Duodenal mucosa (tissue), 2 donors: ENCODE measurements around the gene UACA.
A peak's percentile ranks its signal among the peaks of the same experiment; 100 is the strongest.

Experiments
- H3K27ac ChIP-seq: one replicate; pipeline ENCODE4 v1.7.0; 2013; ENCODE audit warnings: low read depth, low read length
- H3K27me3 ChIP-seq, 2 donors: one replicate each; pipeline ENCODE4 v1.7.0; 2013; ENCODE audit warnings: low read length in 2 of 2, control low read depth in 1 of 2; ENCODE audit not compliant: insufficient read depth in 2 of 2, control insufficient read depth in 1 of 2
- H3K36me3 ChIP-seq, 2 donors: one replicate each; pipeline ENCODE4 v1.7.0; 2013; ENCODE audit warnings: low read length in 2 of 2, control low read depth in 1 of 2; ENCODE audit not compliant: insufficient read depth in 2 of 2, control insufficient read depth in 1 of 2
- H3K4me1 ChIP-seq, 2 donors: one replicate each; pipeline ENCODE4 v1.7.0; 2013; ENCODE audit warnings: low read length in 2 of 2, control low read depth in 1 of 2; ENCODE audit not compliant: insufficient read depth in 2 of 2, control insufficient read depth in 1 of 2
- H3K4me3 ChIP-seq, 2 donors: one replicate each; pipeline ENCODE4 v1.7.0; 2013; ENCODE audit warnings: low read length in 2 of 2, low read depth in 1 of 2
- H3K9ac ChIP-seq, 2 donors: one replicate each; pipeline ENCODE4 v1.7.0; 2013; ENCODE audit warnings: low read length in 2 of 2, low read depth in 1 of 2
- H3K9me3 ChIP-seq, 2 donors: one replicate each; pipeline ENCODE4 v1.7.0; 2013; ENCODE audit warnings: low read length in 2 of 2, control low read depth in 1 of 2; ENCODE audit not compliant: control insufficient read depth in 1 of 2

UACA gene

DNA sequence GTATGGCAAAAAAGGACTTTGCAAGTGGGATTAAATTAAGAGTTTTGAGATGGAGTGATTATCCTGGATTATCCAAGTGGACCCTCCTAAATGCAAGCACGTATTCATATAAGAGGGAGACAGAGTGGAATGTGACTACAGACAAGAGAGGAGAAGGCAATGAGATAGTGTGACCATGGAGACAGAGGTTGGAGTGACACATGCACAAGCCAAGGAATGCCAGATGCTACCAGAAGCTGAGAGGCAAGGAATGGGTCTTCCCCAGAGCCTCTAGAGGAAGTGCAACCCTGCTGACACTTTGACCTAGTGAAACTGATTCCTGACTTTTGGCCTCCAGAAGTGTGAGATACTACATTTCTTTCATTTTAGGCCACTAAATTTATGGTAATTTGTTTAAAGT is 117.2 kb downstream of the UACA start:
- Histone ChIP-seq H3K9ac (no peak overlapping the region), H3K36me3 (no peaks in the 10 kb centered on the region), H3K4me1 (peaks cover 5 to 23% of the 10 kb centered on the region in 2 donors), H3K4me3 (no peak overlapping the region), H3K27ac (no peak overlapping the region), H3K27me3 (no peaks in the 10 kb centered on the region), H3K9me3 (no peaks in the 10 kb centered on the region)

DNA sequence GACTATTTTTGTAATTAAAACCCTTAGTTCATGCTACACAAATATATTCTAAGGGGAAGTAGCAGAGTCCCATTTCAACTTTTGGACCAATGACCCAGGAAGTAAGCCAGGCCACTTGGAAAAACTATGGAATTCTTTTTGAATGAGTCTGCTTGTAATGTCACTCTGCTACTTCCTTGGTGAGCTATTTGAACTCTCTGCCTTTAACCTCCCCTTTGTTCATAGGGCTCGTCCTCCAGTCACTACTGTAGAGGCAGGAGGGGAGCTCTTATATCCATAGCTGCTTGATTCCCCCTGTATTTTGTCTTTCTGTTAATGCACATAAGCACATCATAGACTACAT is 119.6 kb downstream of the UACA start:
- H3K9ac ChIP-seq = no peak overlapping the region

GRCh38 chr15:70643106-70643782 is 120.1 kb downstream of the UACA start:
- Histone ChIP-seq H3K27me3 (no peaks in the 10 kb centered on the region), H3K4me1 (peaks cover 5 to 23% of the 10 kb centered on the region in 2 donors), H3K4me3 (no peak overlapping the region), H3K9ac (no peak overlapping the region), H3K36me3 (no peaks in the 10 kb centered on the region), H3K9me3 (no peaks in the 10 kb centered on the region), H3K27ac (no peak overlapping the region)

More for the DNA sequence above, 119.6 kb downstream of the UACA start:
- H3K4me3 ChIP-seq = no peak overlapping the region
- H3K9me3 ChIP-seq = no peaks in the 10 kb centered on the region
- no peaks in the 10 kb centered on the region for H3K27me3 ChIP-seq
- H3K4me1 ChIP-seq = peaks cover 5 to 23% of the 10 kb centered on the region in 2 donors
- no peaks in the 10 kb centered on the region for H3K36me3 ChIP-seq
- H3K27ac ChIP-seq = no peak overlapping the region

DNA sequence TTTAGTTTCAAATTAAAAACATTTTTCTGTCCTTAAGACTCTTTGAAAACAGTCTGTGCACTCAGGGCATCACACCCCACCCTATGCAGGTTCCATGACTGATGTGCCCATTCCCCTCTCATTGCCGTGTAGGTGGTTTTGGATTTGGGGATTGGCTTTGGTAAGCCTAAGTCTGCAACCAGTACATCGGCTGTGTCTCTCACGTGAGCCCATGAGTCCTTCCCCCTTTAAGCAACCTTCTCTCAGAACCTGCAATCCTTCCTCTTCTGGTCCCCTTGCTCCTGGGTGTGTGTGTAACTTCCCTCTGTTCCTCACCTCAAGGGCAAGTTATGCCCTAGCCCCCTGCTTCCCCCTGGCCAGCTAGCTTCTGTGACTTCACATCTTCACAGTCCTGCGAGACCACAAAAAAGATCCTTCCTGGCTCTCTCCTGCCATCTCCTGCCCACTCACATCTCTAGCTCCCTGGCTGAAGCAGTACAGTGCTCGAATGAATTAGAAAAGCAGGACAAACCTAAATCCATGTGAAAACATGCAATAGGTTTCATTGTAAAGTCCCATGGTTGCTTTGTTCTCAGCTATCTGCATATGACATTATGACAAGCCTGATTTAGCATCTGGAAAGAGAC is 126.7 kb downstream of the UACA start:
- Histone ChIP-seq H3K4me3 (no peak overlapping the region), H3K36me3 (no peaks in the 10 kb centered on the region), H3K4me1 (peaks cover 15 to 20% of the 10 kb centered on the region in 2 donors), H3K27me3 (no peaks in the 10 kb centered on the region), H3K9ac (no peak overlapping the region), H3K9me3 (no peaks in the 10 kb centered on the region), H3K27ac (no peak overlapping the region)

- Histone ChIP-seq H3K4me3 (no peak overlapping the region), H3K27ac (no peak overlapping the region), H3K36me3 (no peaks in the 10 kb centered on the region), H3K9me3 (no peaks in the 10 kb centered on the region), H3K9ac (no peak overlapping the region), H3K27me3 (no peaks in the 10 kb centered on the region), H3K4me1 (peaks cover 15 to 24% of the 10 kb centered on the region in 2 donors)
Measured at GRCh38 chr15:70635895-70636294, 127.5 kb downstream of the UACA start.

GRCh38 chr15:70633991-70634390 is 129.4 kb downstream of the UACA start:
- Histone ChIP-seq H3K9ac (no peak overlapping the region), H3K4me1 (peaks cover 15 to 24% of the 10 kb centered on the region in 2 donors), H3K27ac (no peak overlapping the region), H3K9me3 (no peaks in the 10 kb centered on the region), H3K36me3 (no peaks in the 10 kb centered on the region), H3K4me3 (no peak overlapping the region), H3K27me3 (no peaks in the 10 kb centered on the region)

GRCh38 chr15:70633103-70633831 is 130.1 kb downstream of the UACA start:
- H3K4me3 ChIP-seq = peak overlapping the region in 1 of 2 donors; percentile 15
- H3K9me3 ChIP-seq = no peaks in the 10 kb centered on the region
- H3K27me3 ChIP-seq = peaks cover 0 to 3% of the 10 kb centered on the region in 2 donors
- H3K9ac ChIP-seq = no peak overlapping the region
- H3K36me3 ChIP-seq = no peaks in the 10 kb centered on the region
- H3K4me1 ChIP-seq = peaks cover 15 to 24% of the 10 kb centered on the region in 2 donors
- H3K27ac ChIP-seq = no peak overlapping the region

- Histone ChIP-seq H3K27me3 (peaks cover 0 to 3% of the 10 kb centered on the region in 2 donors), H3K9ac (no peak overlapping the region), H3K4me3 (no peak overlapping the region), H3K4me1 (peaks cover 15 to 24% of the 10 kb centered on the region in 2 donors), H3K9me3 (no peaks in the 10 kb centered on the region), H3K36me3 (no peaks in the 10 kb centered on the region), H3K27ac (no peak overlapping the region)
Measured at GRCh38 chr15:70632491-70633102, 130.8 kb downstream of the UACA start.

DNA sequence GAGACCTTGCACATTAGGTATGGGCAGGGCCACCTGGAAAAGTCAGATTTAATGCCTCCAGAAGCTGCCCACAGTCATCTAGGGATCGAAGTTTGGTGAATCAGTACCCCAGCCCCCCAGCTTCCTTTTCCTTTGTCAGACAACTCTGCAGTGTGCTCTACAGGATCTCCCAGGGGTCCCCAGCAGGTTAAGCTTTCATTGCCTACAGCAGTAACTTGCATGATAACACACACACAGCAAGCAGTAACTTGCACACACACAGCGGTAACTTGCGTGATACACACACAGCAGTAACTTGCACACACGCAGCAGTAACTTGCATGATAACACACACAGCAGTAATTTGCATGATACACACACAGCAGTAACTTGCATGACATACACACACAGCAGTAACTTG is 131.3 kb downstream of the UACA start:
- no peaks in the 10 kb centered on the region for H3K9me3 ChIP-seq
- H3K27me3 ChIP-seq = peaks cover 0 to 3% of the 10 kb centered on the region in 2 donors
- no peaks in the 10 kb centered on the region for H3K36me3 ChIP-seq
- H3K4me3 ChIP-seq = no peak overlapping the region
- no peak overlapping the region for H3K9ac ChIP-seq
- H3K4me1 ChIP-seq = peaks cover 15 to 24% of the 10 kb centered on the region in 2 donors
- H3K27ac ChIP-seq = no peak overlapping the region

DNA sequence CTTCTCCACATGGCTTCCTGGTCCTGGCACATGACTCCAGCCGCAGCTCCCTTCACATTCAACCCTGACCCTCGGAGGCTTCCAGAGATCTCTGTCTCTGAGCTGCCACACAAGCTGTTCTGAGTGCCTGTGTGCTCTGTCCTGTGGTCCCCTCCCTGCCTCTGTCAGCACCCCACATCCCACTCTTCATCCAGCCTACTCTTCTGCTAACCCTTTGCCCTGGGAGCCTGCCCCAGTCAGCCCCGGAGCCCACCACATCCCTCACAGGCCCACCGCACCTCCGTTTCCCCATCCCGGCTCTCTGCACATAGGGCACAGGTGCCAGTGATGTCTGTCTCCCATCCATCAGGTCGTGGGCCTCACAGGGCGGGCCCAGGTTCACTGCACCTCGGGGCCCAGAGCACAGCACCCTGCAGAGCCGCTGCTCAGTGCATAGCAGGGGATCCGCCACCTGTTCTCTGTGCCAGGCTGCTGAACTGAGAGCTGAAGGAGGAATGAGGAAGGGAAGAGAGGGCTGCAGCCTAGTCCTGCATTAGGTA is 133.6 kb downstream of the UACA start:
- no peak overlapping the region for H3K27ac ChIP-seq
- peaks cover 15 to 24% of the 10 kb centered on the region in 2 donors for H3K4me1 ChIP-seq
- peaks cover 0 to 3% of the 10 kb centered on the region in 2 donors for H3K27me3 ChIP-seq
- H3K4me3 ChIP-seq = no peak overlapping the region
- H3K9me3 ChIP-seq = no peaks in the 10 kb centered on the region
- no peak overlapping the region for H3K9ac ChIP-seq
- no peaks in the 10 kb centered on the region for H3K36me3 ChIP-seq
